Ascending aorta (tissue), 2 donors: ENCODE data around the gene RNU6-7. TPM values are rescaled to one million over a fixed set of nuclear protein-coding genes. Genes with fewer than 3 reads are reported as not detected.

ENCODE experiments used
- DNase-seq, 2 donors: peaks; one replicate each; pipeline ENCODE4 v3.0.0-alpha.2; 2019; ENCODE audit warnings: low spot score in 2 of 2
- H3K27ac ChIP-seq, 2 donors: fragments of 200-600 bp; sonication (generic); one replicate each; pipeline ENCODE4 v1.5.1; 2016 to 2017; ENCODE audit warnings: mild to moderate bottlenecking in 1 of 2
- H3K27me3 ChIP-seq: fragments of 200-600 bp; sonication (generic); one replicate; pipeline ENCODE4 v1.5.1; 2017
- H3K36me3 ChIP-seq, 2 donors: fragments of 200-600 bp; sonication (generic); one replicate each; pipeline ENCODE4 v1.5.1; 2016
- H3K4me1 ChIP-seq, 2 donors: fragments of 200-600 bp; sonication (generic); one replicate each; pipeline ENCODE4 v1.5.1; 2016 to 2017; ENCODE audit warnings: mild to moderate bottlenecking in 1 of 2
- H3K4me3 ChIP-seq, 2 donors: fragments of 200-600 bp; sonication (generic); one replicate each; pipeline ENCODE4 v1.5.1; 2016 to 2017; ENCODE audit warnings: mild to moderate bottlenecking in 1 of 2
- H3K9me3 ChIP-seq, 2 donors: fragments of 200-600 bp; sonication (generic); one replicate each; pipeline ENCODE4 v1.5.1; 2016
- intact Hi-C: fragments of 100-400 bp; cut with DNase I; formaldehyde crosslinking; loops from one replicate; pipeline ENCODE4 v1.15.1; 2023
- total RNA-seq: library from RNA; depleted of rRNA; stranded (reverse); fragments of >200 nt; gene quantifications from one replicate; pipeline ENCODE4 v1.1.0, GENCODE V29; 2016
- TF ChIP-seq, protein P1 (sequence below), 3 experiments: fragments of 200-600 bp in 2 of 3; fragments of 450-650 bp in 1 of 3; sonication (generic) in 2 of 3; IDR thresholded peaks; one replicate each; pipeline ENCODE4 v1.5.1; 2016 to 2019; ENCODE audit warnings: antibody characterized with exemption in 3 of 3, mild to moderate bottlenecking in 1 of 3, moderate library complexity in 1 of 3

RNU6-7 gene
- total RNA-seq, 1 donor from 2014 or later = not detected

DNA sequence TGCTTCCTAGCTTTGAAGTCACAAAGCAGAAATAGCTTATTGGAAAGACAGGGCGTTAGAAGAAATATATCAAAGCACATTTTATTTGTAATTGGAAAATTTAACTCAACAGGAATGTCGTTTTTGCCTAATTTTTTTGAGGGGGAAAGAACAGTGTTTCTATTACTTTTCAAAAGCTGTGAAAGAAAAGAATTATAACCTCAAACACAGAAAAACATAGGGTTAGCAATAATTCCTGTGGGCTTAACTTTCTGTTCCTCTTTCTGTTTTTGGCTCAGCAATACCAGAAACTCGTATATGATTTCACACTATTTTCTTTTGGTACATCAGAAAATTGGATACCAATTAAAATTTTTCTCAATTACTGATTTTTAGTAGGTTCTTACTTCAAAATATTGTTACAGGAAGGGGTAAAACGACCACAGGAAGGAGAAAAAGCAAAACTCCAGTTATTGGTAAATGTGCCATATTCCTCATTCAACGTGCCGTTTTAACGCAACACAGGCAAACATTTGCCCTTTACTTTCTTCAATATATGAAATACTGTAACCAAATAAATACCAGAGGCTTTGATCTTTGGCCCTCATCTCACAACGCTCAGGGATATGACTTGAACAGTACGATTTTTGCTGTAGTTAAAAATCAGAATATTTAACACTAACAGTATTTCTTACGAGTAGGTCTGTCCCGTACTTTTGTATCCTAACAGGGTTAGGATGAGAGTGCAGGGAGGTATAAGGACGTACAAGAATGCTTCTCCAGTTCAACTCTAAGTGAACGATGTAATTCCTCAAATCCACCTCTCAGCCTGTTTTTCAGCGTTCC lies 1.3 kb upstream of the RNU6-7 start:
- intact Hi-C loops = loop anchor here (5.0 kb wide), 4 partner anchors 267 to 1173 kb away; partner anchors contain the start of genes AP4S1, HECTD1, NUBPL and STRN3

DNA sequence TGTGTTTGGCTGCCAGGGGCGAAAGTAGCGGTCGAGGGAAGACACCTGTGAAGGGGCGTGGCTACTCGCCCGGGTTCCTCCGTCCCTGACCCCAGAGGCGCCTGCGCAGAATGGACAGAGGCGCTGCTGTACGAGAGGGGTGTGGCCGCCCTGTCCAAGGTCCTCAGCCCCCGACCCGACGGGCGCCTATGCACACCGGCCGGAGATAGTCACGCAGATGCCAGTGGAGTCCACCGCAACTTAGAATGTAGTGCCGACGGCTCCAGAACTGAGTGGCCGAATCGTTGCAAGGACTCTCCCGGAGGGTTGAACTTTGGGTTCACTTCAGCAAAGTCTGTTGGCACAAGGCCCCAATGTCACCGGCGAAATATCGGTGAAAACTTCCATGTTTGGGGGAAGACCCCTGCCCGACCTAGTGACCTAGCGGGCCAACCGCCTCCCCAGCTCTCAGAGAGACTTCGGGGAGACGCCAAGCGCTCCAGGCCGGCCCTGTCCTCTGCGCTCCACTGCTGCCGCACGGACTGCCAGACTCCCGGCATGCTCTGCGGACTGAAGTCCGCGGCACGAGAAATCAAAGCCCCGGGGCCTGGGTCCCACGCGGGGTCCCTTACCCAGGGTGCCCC lies 541 bp upstream of the RNU6-7 start:
- TF ChIP-seq, protein P1, sequence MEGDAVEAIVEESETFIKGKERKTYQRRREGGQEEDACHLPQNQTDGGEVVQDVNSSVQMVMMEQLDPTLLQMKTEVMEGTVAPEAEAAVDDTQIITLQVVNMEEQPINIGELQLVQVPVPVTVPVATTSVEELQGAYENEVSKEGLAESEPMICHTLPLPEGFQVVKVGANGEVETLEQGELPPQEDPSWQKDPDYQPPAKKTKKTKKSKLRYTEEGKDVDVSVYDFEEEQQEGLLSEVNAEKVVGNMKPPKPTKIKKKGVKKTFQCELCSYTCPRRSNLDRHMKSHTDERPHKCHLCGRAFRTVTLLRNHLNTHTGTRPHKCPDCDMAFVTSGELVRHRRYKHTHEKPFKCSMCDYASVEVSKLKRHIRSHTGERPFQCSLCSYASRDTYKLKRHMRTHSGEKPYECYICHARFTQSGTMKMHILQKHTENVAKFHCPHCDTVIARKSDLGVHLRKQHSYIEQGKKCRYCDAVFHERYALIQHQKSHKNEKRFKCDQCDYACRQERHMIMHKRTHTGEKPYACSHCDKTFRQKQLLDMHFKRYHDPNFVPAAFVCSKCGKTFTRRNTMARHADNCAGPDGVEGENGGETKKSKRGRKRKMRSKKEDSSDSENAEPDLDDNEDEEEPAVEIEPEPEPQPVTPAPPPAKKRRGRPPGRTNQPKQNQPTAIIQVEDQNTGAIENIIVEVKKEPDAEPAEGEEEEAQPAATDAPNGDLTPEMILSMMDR (IDR thresholded peaks at IDR 0.05) = no peak
- intact Hi-C loops = loop anchor here (5.0 kb wide), 4 partner anchors 266 to 1174 kb away; partner anchors contain the start of genes AP4S1, HECTD1, NUBPL and STRN3
- peak overlapping the region; percentile 72 to 75 for H3K4me3 ChIP-seq
- H3K4me1 ChIP-seq = no peaks in the 10 kb centered on the region
- no peaks in the 10 kb centered on the region for H3K36me3 ChIP-seq
- H3K9me3 ChIP-seq = no peaks in the 10 kb centered on the region
- DNase-seq = peak; percentile 11 to 88
- H3K27ac ChIP-seq = peak overlapping the region; percentile 69 to 75
- no peaks in the 10 kb centered on the region for H3K27me3 ChIP-seq

More for the DNA sequence above, 1.3 kb upstream of the RNU6-7 start:
- Histone ChIP-seq H3K27ac (peak overlapping the region; percentile 69 to 75), H3K36me3 (no peaks in the 10 kb centered on the region), H3K4me3 (peak overlapping the region; percentile 72 to 75), H3K27me3 (no peaks in the 10 kb centered on the region), H3K4me1 (no peaks in the 10 kb centered on the region), H3K9me3 (no peaks in the 10 kb centered on the region)
- DNase-seq = no peak
- TF ChIP-seq, protein P1 (IDR thresholded peaks at IDR 0.05) = no peak

DNA sequence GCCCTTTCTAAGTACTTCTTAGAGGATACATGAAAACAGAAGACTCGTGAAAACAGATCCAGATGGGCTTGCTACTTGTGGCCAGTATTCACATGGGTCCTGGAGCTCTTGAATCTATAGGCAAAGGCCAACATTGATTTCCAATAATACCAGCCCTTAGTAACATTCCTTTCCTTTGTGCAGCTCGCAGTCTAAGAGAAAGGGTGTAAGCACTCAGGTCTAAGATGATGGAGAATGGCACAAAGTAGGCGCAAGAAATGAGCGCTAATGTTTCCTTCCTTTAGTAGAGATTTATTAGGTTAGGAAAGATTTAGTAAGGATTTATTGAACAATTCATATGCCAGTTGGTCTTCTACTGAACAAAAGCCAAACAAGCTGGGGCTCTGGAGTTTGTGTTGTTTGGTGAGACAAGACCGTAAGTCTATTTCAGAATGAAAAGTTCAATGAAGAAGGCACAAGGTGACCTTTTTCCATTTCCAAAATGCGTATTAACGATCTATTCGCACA lies 699 bp downstream of the RNU6-7 start:
- no peaks in the 10 kb centered on the region for H3K4me1 ChIP-seq
- peak overlapping the region; percentile 72 to 75 for H3K4me3 ChIP-seq
- no peaks in the 10 kb centered on the region for H3K9me3 ChIP-seq
- no peak for DNase-seq
- no peaks in the 10 kb centered on the region for H3K27me3 ChIP-seq
- peak overlapping the region; percentile 69 to 75 for H3K27ac ChIP-seq
- intact Hi-C loops = loop anchor here (1.0 to 5.0 kb wide), 7 partner anchors 50 to 1175 kb away; partner anchors contain the start of genes AP4S1, HECTD1, NUBPL and STRN3
- TF ChIP-seq, protein P1 (IDR thresholded peaks at IDR 0.05) = no peak
- no peaks in the 10 kb centered on the region for H3K36me3 ChIP-seq

DNA sequence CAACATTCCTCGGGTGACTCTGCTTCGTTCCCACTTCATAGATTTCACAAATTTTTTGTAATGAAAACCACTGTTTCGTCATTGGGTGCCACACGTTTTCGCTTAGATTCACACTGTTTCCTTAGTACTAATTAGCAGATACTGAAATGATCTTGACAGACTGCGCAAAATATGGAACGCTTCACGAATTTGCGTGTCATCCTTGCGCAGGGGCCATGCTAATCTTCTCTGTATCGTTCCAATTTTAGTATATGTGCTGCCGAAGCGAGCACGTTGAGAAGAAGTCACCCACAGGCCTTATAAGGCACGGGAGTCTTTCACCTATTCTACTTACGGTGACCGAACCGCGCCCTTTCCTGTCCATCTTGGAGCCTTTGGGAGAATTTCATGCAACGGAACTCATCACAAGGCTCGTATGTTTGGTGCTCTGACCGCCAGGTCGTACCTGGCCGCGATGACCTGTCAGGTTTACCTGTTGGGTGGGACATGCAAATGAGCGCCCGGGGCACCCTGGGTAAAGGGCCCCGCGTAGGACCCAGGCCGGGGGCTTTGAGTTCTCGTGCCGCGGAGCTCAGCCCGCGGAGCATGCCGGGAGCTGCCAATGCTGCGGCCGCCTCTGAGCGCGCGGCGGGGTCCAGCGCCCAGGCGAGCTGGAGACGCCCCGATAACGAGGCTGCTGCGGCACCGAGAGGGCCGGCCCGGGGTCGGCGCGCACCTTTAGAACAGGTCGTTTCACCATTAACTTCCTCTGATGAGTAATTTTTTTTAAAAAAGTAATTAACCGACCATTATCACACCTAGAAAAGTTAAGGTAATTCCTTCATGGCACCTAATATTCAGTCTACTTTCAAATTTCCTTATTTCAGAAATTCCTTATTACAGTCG lies 1.4 kb downstream of the RNU6-7 start, which contains the start of gene RNU6-8:
RNU6-8 (minus strand) TSS at position 272 of the 885 bp plus-strand sequence.
- Histone ChIP-seq H3K4me3 (peak within 1 kb of the TSS; percentile 72 to 75), H3K36me3 (no peaks in the 10 kb centered on the region), H3K27ac (peak within 1 kb of the TSS; percentile 69 to 75), H3K27me3 (no peaks in the 10 kb centered on the region), H3K4me1 (no peaks in the 10 kb centered on the region), H3K9me3 (no peaks in the 10 kb centered on the region)
- DNase-seq = peak; percentile 40 to 91
- TF ChIP-seq, protein P1 (IDR thresholded peaks at IDR 0.05) = no peak
- intact Hi-C loops = loop anchor here (1.0 to 5.0 kb wide), 7 partner anchors 50 to 1176 kb away; partner anchors contain the start of genes AP4S1, HECTD1, NUBPL and STRN3
